Measurements from ENCODE around the gene CSK. TPM values are rescaled to one million over a fixed set of nuclear protein-coding genes. Genes with fewer than 3 reads are reported as not detected.

Gene CSK
- total RNA-seq, 4 donors from 2014 or later = 59.7 to 176 (median 73.4) TPM

GRCh38 chr15:74742422-74742821 is 39.5 kb upstream of the CSK start:
- intact Hi-C loops (cut with DNase I; ENCODE audit: low total_unique reads) = no loop called here
- 74% methylated on average over 5 of the region's 5 CpGs; no CpG with 5 or more reads in 1 of the 2 donors for WGBS, 2 donors (ENCODE audit: low coverage in 1 of 2)

GRCh38 chr15:74746389-74746788 is 35.5 kb upstream of the CSK start:
- no peaks in the 10 kb centered on the region for H3K9me3 ChIP-seq
- DNase-seq = no peak
- H3K27me3 ChIP-seq = peaks cover 3% of the 10 kb centered on the region
- H3K4me1 ChIP-seq = no peaks in the 10 kb centered on the region
- no peak overlapping the region for H3K4me3 ChIP-seq
- WGBS, 2 donors (ENCODE audit: low coverage in 1 of 2) = 74 to 80% methylated on average over 3 to 4 of the region's 4 CpGs
- intact Hi-C loops (cut with DNase I; ENCODE audit: low total_unique reads) = no loop called here
- H3K36me3 ChIP-seq = no peaks in the 10 kb centered on the region
- in situ Hi-C loops (cut with MboI; ENCODE audit: low pct_ligation_motif_present in 1 of 4, low pct_unique_long_range_greater_than_20kb in 1 of 4, low sequenced_read_pairs in 3 of 4) = no loop called here
- no peak for TF ChIP-seq POLR2A (IDR thresholded peaks at IDR 0.05)
- TF ChIP-seq EP300 (IDR thresholded peaks at IDR 0.05; ENCODE audit: low read depth) = no peak
- no peak for TF ChIP-seq CTCF (IDR thresholded peaks at IDR 0.05)
- TF ChIP-seq POLR2AphosphoS5 (IDR thresholded peaks at IDR 0.05) = no peak
- H3K27ac ChIP-seq = no peak overlapping the region

More at GRCh38 chr15:74742422-74742821, 39.5 kb upstream of the CSK start:
- Histone ChIP-seq H3K36me3 (no peaks in the 10 kb centered on the region), H3K4me3 (no peak overlapping the region), H3K27me3 (peaks cover 5% of the 10 kb centered on the region), H3K9me3 (no peaks in the 10 kb centered on the region), H3K27ac (no peak overlapping the region), H3K4me1 (no peaks in the 10 kb centered on the region)
- TF ChIP-seq POLR2A (IDR thresholded peaks at IDR 0.05) (no peak), CTCF (IDR thresholded peaks at IDR 0.05) (no peak), POLR2AphosphoS5 (IDR thresholded peaks at IDR 0.05) (no peak), EP300 (IDR thresholded peaks at IDR 0.05; ENCODE audit: low read depth) (no peak)
- in situ Hi-C loops (cut with MboI; ENCODE audit: low pct_ligation_motif_present in 1 of 4, low pct_unique_long_range_greater_than_20kb in 1 of 4, low sequenced_read_pairs in 3 of 4) = no loop called here
- no peak for DNase-seq

- no peak within 1 kb of the TSS for H3K4me3 ChIP-seq
These were observed 33.4 kb upstream of the CSK start, which contains the start of gene CYP1A2 for GRCh38 chr15:74748322-74748946. TSS of gene CYP1A2 (plus strand) at chr15:74748845. CDS start at chr15:74749739, 894 bp downstream.

GRCh38 chr15:74749832-74750231 is 32.0 kb upstream of the CSK start:
- WGBS, 2 donors (ENCODE audit: low coverage in 1 of 2) = 90% methylated on average over 18 of the region's 20 CpGs; no CpG with 5 or more reads in 1 of the 2 donors
- no peaks in the 10 kb centered on the region for H3K27me3 ChIP-seq
- TF ChIP-seq POLR2A (IDR thresholded peaks at IDR 0.05) (no peak), EP300 (IDR thresholded peaks at IDR 0.05; ENCODE audit: low read depth) (no peak), CTCF (IDR thresholded peaks at IDR 0.05) (no peak), POLR2AphosphoS5 (IDR thresholded peaks at IDR 0.05) (no peak)
- H3K27ac ChIP-seq = no peak overlapping the region
- intact Hi-C loops (cut with DNase I; ENCODE audit: low total_unique reads) = no loop called here
- H3K9me3 ChIP-seq = no peaks in the 10 kb centered on the region
- no peaks in the 10 kb centered on the region for H3K36me3 ChIP-seq
- no peaks in the 10 kb centered on the region for H3K4me1 ChIP-seq
- no peak overlapping the region for H3K4me3 ChIP-seq
- no peak for DNase-seq
- in situ Hi-C loops (cut with MboI; ENCODE audit: low pct_ligation_motif_present in 1 of 4, low pct_unique_long_range_greater_than_20kb in 1 of 4, low sequenced_read_pairs in 3 of 4) = loop anchor here in 3 of 4 donors (10.0 to 25.0 kb wide), 2 partner anchors 105 to 363 kb away; no protein-coding TSS in a partner anchor

More at GRCh38 chr15:74748322-74748946, 33.4 kb upstream of the CSK start, which contains the start of gene CYP1A2:
- Histone ChIP-seq H3K9me3 (no peaks in the 10 kb centered on the region), H3K27me3 (no peaks in the 10 kb centered on the region), H3K27ac (no peak within 1 kb of the TSS), H3K36me3 (no peaks in the 10 kb centered on the region), H3K4me1 (no peaks in the 10 kb centered on the region)
- WGBS, 2 donors (ENCODE audit: low coverage in 1 of 2) = 88% methylated on average over 3 of the region's 3 CpGs; no CpG with 5 or more reads in 1 of the 2 donors
- TF ChIP-seq CTCF (IDR thresholded peaks at IDR 0.05) (no peak), EP300 (IDR thresholded peaks at IDR 0.05; ENCODE audit: low read depth) (no peak), POLR2AphosphoS5 (IDR thresholded peaks at IDR 0.05) (no peak), POLR2A (IDR thresholded peaks at IDR 0.05) (no peak)
- intact Hi-C loops (cut with DNase I; ENCODE audit: low total_unique reads) (no loop called here), in situ Hi-C loops (cut with MboI; ENCODE audit: low pct_ligation_motif_present in 1 of 4, low pct_unique_long_range_greater_than_20kb in 1 of 4, low sequenced_read_pairs in 3 of 4) (no loop called here)
- DNase-seq = no peak

Data from transverse colon (tissue), 4 donors.